ENCODE data around the gene RRP8.

RRP8 gene

DNA sequence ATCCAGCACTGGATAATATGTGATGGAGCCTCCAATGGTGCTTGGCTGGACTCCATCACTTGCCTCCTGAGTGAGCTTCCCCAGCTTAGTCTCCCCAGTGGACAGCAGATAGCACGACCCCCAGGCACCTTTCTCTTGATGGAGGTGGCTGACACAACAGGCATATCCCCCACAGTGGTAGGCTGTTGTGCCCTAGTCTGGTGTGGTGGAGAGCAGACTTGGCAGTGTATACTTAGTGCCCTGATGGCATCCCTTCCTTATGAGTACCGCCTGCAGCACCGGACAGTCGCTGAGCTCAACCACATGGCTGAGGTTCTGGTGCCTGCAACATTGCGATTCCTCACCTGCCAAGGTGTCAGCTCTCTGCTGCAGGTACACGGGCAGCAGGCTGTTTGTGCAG, 56.2 kb downstream of the RRP8 start:
- H3K4me3 ChIP-seq: no peak overlapping the region
- H3K9ac ChIP-seq (ENCODE audit: insufficient read length): no peak overlapping the region
- H3K36me3 ChIP-seq (ENCODE audit: insufficient read depth, low read length): no peaks in the 10 kb centered on the region
- H3K27ac ChIP-seq: no peak overlapping the region
- no peaks in the 10 kb centered on the region for H3K9me3 ChIP-seq (ENCODE audit: low read depth, low read length)
- no peak for DNase-seq (ENCODE audit: low read depth, low spot score)
- no peak for TF ChIP-seq EZH2 (IDR thresholded peaks at IDR 0.05)
- TF ChIP-seq POLR2AphosphoS5 (IDR thresholded peaks at IDR 0.05; ENCODE audit: borderline replicate concordance, low read depth, low read length): no peak
- TF ChIP-seq FOXP2 (optimal IDR thresholded peaks at IDR 0.05; ENCODE audit: control extremely low read depth, extremely low read length, insufficient read depth): no peak

DNA sequence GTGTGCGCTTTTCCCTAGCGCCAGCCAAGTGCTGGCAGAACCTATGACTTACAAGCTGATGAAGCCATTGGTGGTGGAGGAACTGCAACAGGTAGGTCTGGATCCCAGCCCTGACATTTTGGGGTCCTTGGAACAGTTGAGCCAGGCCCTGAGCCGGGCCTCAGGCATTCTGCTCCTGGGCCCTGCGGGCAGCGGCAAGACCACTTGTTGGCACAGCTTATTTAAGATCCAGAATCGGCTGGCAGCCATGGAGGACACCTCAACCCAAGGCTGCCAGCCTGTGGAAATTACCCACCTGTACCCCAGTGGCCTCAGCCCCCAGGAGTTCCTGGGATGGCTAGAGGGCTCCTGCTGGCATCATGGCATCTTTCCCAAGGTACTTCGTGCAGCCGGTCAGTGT, 56.7 kb downstream of the RRP8 start:
- DNase-seq (ENCODE audit: low read depth, low spot score): no peak

DNA sequence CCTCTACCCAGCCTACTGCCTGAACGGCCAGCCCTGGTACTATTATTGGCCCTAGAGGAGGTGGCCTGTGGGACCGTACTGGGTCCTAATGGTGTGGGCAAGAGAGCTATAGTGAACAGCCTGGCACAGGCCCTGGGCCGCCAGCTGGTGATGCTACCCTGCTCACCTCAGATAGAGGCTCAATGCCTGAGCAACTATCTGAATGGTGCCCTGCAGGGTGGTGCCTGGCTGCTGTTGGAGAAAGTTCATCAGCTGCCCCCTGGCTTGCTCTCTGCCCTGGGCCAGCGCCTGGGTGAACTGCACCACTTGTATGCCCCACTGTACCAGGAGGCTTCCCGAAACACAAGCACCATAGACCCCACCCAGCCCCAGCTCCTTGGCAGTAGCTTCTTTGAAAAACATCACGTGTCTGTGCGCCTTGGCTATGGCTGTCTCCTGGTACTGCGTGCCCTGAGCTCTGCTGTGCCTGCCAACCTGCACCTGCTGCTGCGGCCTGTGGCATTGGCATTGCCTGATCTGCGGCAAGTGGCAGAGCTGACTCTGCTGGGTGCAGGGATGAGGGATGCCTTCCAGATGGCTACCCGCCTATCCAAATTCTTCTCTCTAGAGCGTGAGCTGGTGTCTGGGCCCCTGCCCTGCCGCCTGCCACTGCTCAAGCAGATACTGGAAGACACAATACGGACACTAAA, 57.4 kb downstream of the RRP8 start:
- no peak for DNase-seq (ENCODE audit: low read depth, low spot score)

More for the DNA sequence above, 56.7 kb downstream of the RRP8 start:
- Histone ChIP-seq H3K4me3 (no peak overlapping the region), H3K9me3 (ENCODE audit: low read depth, low read length) (no peaks in the 10 kb centered on the region), H3K27ac (no peak overlapping the region), H3K36me3 (ENCODE audit: insufficient read depth, low read length) (no peaks in the 10 kb centered on the region), H3K9ac (ENCODE audit: insufficient read length) (no peak overlapping the region)
- TF ChIP-seq EZH2 (IDR thresholded peaks at IDR 0.05) (no peak), POLR2AphosphoS5 (IDR thresholded peaks at IDR 0.05; ENCODE audit: borderline replicate concordance, low read depth, low read length) (no peak), FOXP2 (optimal IDR thresholded peaks at IDR 0.05; ENCODE audit: control extremely low read depth, extremely low read length, insufficient read depth) (no peak)

More for the DNA sequence above, 57.4 kb downstream of the RRP8 start:
- Histone ChIP-seq H3K36me3 (ENCODE audit: insufficient read depth, low read length) (no peaks in the 10 kb centered on the region), H3K4me3 (no peak overlapping the region), H3K9me3 (ENCODE audit: low read depth, low read length) (no peaks in the 10 kb centered on the region), H3K9ac (ENCODE audit: insufficient read length) (no peak overlapping the region), H3K27ac (no peak overlapping the region)
- no peak for TF ChIP-seq EZH2 (IDR thresholded peaks at IDR 0.05)
- no peak for TF ChIP-seq POLR2AphosphoS5 (IDR thresholded peaks at IDR 0.05; ENCODE audit: borderline replicate concordance, low read depth, low read length)
- TF ChIP-seq FOXP2 (optimal IDR thresholded peaks at IDR 0.05; ENCODE audit: control extremely low read depth, extremely low read length, insufficient read depth): no peak
